LNCAP (cell line): Measurements from ENCODE around the gene MALRD1.

Experiments
- CTCF ChIP-seq: fragments of 450-650 bp; IDR thresholded peaks from 2 replicates; pipeline ENCODE4 v1.5.1; 2017; ENCODE audit warnings: mild to moderate bottlenecking

MALRD1 gene

DNA sequence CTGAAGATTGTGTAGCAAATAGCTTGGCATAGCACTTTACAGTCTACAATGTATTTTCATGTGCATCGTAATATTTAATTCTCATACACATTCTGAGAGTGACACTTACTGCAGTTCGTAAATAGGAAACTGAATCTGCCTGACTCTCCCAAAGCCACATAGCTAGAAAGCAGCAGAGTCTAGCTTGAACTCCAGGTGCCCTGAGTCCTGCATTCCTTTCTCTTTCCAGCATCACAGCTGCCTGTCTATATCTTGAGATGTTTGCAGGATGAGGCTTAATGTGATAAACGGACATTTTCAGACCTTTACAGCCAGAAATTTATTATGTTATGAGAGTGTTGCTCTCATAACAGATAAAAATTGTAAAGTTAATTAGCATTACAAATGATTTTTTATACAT is 634.8 kb downstream of the MALRD1 start:
- no peak for TF ChIP-seq CTCF

DNA sequence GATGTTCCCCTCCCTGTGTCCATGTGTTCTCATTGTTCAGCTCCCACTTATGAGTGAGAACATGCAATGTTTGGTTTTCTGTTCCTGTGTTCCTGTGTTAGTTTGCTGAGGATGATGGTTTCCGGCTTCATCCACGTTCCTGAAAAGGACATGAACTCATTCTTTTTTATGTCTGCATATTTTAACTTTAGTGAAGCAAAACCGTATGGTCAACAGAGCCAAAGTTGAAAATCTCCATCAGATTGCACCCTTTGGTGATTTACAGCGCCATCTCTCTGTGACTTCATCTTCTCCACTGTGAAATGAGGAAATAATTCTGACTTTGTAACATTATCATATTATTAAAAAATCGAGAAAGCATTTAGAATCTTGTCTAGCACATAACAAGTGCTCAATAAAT is 635.4 kb downstream of the MALRD1 start:
- TF ChIP-seq CTCF: no peak

GRCh38 chr10:19688344-19688743 is 639.7 kb downstream of the MALRD1 start:
- TF ChIP-seq CTCF: no peak

DNA sequence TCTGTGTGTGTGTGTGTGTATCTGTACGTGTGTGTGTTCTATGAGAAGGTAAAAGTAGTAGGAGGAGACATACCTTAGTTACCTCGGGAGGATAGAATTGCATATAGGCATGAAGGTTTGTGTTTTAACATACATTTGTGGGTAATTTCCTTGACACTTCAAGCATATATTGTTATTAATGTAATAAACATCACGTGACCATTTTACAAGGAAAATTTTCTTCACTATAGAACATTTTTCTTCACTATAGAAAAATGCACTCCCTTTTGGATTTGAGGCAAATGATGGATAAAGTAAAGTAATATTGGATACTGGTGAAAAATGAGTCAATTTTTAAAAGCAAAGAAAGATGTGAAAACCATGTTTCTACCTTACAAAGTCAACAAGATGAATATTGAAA is 640.6 kb downstream of the MALRD1 start:
- TF ChIP-seq CTCF: no peak

DNA sequence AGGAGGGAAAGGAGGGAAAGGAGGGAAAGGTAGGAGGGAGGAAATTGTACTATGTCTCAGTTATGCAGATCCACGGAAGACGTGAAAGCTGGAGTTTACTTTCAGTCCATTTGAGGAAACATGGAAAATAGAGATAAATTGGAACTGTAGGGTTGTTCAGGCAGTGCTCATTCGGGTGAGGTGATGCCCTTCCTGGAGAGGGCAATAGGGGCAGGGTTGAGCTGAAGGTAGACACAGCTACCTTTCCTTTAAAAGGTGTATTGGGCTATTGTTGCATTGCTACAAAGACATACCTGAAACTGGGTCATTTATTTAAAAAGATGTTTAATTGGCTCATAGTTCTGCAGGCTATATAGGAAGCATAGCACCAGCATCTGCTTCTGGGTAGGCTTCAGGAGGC is 650.7 kb downstream of the MALRD1 start:
- TF ChIP-seq CTCF: no peak

DNA sequence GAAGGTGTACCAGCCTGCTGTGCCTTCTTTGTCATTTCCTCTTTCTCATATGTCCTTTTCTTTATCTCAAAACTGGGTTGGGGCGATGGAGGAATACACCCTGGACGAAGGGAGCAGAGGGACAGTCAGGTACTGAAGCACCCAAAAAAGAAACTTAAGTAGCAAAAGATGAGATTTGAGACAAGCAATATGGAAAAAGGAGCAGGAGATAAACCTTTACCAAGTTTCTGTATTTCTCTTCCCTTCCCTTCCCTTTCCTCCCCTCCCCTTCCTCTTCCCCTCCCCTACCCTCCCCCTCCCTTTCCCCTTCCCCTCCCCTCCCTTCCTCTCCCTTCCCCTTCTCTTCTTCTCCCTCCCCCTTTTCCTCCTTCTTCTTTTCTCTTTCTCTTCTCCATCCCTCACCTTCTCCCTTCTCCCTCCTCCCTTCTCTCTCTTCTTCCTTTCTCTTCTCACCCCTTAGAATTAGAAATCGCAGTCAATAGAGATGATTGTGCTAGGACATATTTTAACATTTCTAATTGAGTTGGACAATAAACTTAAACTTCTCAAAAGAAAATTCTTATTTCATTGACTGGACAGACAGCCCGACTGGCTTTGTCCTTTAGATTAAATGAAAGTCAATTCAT is 652.9 kb downstream of the MALRD1 start:
- TF ChIP-seq CTCF: no peak

DNA sequence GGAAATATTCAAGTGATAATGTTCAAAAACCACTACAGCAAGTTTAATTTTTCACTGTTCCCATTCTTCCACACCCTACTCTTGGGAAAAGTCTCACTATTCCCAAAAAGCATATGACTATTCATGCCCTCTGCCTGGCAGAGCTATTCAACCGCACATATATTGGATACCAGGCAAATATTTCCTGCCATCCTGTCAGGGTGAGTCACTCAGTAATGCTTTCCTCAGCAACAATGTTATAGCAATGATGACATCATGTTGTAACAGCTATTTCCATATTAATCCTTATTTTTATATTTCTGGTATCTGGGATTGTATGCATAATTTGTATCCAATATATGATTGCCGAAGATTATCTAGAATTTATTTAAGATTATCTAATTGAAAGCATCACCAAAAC is 653.6 kb downstream of the MALRD1 start:
- no peak for TF ChIP-seq CTCF

DNA sequence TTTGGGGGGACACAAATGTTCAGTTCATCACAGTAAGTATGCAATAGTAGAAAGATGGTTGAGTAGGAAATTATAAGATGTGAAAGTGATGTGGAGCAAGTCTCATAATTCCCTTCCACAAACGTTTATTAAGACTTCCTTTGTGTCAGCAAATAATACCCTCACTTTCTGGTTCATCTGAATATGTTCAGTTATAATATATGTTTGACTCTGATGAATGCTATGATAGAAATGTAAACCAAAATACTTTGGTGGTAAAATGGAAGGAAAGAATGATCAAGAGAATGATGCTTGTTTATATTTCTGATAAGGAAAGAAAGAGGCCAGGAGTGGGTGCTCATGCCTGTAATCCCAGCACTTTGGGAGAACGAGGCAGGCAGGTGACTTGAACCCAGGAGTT is 655.9 kb downstream of the MALRD1 start:
- TF ChIP-seq CTCF: no peak
